Activated CD8-positive, alpha-beta T cell treated with anti-CD3 and anti-CD28 coated beads for 36 hours (primary cell): ENCODE measurements around the gene FAM131C. TPM values are rescaled to one million over a fixed set of nuclear protein-coding genes. Genes with fewer than 3 reads are reported as not detected.

Experiments used
- ATAC-seq: fragments of 200-7000 bp; cut with Tn5 transposase; one replicate; pipeline ENCODE4 v1.10.0; 2021; ENCODE audit warnings: mild to moderate bottlenecking, moderate library complexity
- CTCF ChIA-PET: fragments of 350-600 bp; sonication (Branson Sonifier 250); formaldehyde crosslinking; loops from one replicate; lab custom pipeline; 2021; ENCODE audit warnings: antibody characterized with exemption; lab: Charles Lee
- POLR2A ChIA-PET: fragments of 350-600 bp; sonication (Branson Sonifier 250); formaldehyde crosslinking; loops from one replicate; lab custom pipeline; 2021; ENCODE audit warnings: antibody characterized with exemption; lab: Charles Lee
- DNase-seq: peaks from one replicate; pipeline ENCODE4 v3.0.0-alpha.2; 2020
- H3K27ac Mint-ChIP-seq: one replicate; pipeline ENCODE4 v1.8.0; 2021; ENCODE audit warnings: mild to moderate bottlenecking, mixed read lengths
- H3K27me3 Mint-ChIP-seq: one replicate; pipeline ENCODE4 v1.8.0; 2021; ENCODE audit warnings: mixed read lengths
- H3K36me3 Mint-ChIP-seq: one replicate; pipeline ENCODE4 v1.8.0; 2021; ENCODE audit warnings: low read depth, mixed read lengths
- H3K4me1 Mint-ChIP-seq: one replicate; pipeline ENCODE4 v1.8.0; 2021; ENCODE audit warnings: low read depth, mixed read lengths
- H3K4me3 Mint-ChIP-seq: one replicate; pipeline ENCODE4 v1.8.0; 2021; ENCODE audit warnings: mild to moderate bottlenecking, moderate library complexity, mixed read lengths
- H3K9me3 Mint-ChIP-seq: one replicate; pipeline ENCODE4 v1.8.0; 2021; ENCODE audit warnings: mixed read lengths
- intact Hi-C: fragments of 100-400 bp; cut with micrococcal nuclease; formaldehyde crosslinking; loops from one replicate; pipeline ENCODE4 v1.10.0; 2022
- total RNA-seq, 2 experiments: library from RNA; stranded (reverse); gene quantifications; one replicate each; pipeline ENCODE4 v1.2.3, GENCODE V29; 2021
- TF ChIP-seq, protein P1 (sequence below): fragments of 200-600 bp; IDR thresholded peaks from one replicate; pipeline ENCODE4 v1.8.0; 2022; ENCODE audit warnings: antibody characterized with exemption, mild to moderate bottlenecking

The FAM131C gene
- total RNA-seq, 2 experiments from 2014 or later, result 0.70 to 0.87 TPM

DNA sequence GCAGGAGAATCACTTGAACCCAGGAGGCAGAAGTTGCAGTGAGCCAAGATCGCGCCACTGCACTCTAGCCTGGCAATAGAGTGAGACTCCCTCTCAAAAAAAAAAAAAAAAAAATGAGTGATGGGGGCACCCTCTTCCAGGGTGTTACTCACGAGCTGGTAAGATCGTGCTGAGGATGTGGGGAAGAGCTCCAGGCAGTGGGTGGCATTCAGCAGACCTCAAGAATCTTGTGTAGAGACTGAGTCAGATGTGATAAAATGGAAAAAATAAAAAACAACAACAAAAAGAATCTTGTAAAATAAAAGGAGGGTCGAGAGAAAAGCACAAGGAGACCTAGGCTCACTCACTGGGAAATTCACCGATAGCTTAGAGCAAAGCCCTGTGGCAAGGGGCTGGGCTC is 43.9 kb upstream of the FAM131C start:
- Mint-ChIP-seq H3K4me3 (no peak overlapping the region), H3K9me3 (no peaks in the 10 kb centered on the region), H3K4me1 (no peaks in the 10 kb centered on the region), H3K36me3 (no peaks in the 10 kb centered on the region), H3K27me3 (no peaks in the 10 kb centered on the region), H3K27ac (no peak overlapping the region)
- POLR2A ChIA-PET, result interaction anchor here (1.2 kb wide), 1 partner anchor 10 kb away, joined by 3 read pairs; no protein-coding TSS in a partner anchor
- TF ChIP-seq, protein P1, sequence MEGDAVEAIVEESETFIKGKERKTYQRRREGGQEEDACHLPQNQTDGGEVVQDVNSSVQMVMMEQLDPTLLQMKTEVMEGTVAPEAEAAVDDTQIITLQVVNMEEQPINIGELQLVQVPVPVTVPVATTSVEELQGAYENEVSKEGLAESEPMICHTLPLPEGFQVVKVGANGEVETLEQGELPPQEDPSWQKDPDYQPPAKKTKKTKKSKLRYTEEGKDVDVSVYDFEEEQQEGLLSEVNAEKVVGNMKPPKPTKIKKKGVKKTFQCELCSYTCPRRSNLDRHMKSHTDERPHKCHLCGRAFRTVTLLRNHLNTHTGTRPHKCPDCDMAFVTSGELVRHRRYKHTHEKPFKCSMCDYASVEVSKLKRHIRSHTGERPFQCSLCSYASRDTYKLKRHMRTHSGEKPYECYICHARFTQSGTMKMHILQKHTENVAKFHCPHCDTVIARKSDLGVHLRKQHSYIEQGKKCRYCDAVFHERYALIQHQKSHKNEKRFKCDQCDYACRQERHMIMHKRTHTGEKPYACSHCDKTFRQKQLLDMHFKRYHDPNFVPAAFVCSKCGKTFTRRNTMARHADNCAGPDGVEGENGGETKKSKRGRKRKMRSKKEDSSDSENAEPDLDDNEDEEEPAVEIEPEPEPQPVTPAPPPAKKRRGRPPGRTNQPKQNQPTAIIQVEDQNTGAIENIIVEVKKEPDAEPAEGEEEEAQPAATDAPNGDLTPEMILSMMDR, result no peak
- CTCF ChIA-PET, result interaction anchor here (1.2 kb wide), 1 partner anchor 37 kb away, joined by 5 read pairs; no protein-coding TSS in a partner anchor
- intact Hi-C loops, result no loop called here
- no peak for DNase-seq
- ATAC-seq, result no peak

DNA sequence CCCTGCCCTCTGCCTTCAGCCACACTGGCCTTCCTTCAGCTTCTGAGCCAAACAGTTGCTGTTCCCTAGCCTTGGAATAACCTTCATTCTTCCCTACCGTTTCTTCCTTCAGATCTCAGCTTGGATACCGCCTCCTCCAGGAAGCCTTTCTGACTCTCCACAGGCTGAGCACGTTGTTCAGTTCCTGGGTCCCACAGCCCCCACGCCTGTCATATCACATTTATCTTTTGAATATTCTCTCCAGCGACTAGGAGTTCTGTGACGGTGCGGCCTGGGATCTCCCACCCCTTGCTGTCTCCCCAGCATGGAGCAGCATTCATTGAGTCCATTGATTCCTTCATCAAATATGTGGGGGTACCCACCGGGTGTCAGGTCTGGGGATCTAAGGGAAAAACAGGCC is 43.2 kb upstream of the FAM131C start:
- no peak overlapping the region for H3K27ac Mint-ChIP-seq
- H3K27me3 Mint-ChIP-seq, result peaks cover 2% of the 10 kb centered on the region
- no peaks in the 10 kb centered on the region for H3K36me3 Mint-ChIP-seq
- no peak overlapping the region for H3K4me3 Mint-ChIP-seq
- CTCF ChIA-PET, result interaction anchor here (1.3 kb wide), 1 partner anchor 38 kb away, joined by 3 read pairs; no protein-coding TSS in a partner anchor
- TF ChIP-seq, protein P1, result no peak
- no peaks in the 10 kb centered on the region for H3K9me3 Mint-ChIP-seq
- DNase-seq, result no peak
- intact Hi-C loops, result no loop called here
- POLR2A ChIA-PET, result no interaction called here
- ATAC-seq, result no peak
- H3K4me1 Mint-ChIP-seq, result no peaks in the 10 kb centered on the region

DNA sequence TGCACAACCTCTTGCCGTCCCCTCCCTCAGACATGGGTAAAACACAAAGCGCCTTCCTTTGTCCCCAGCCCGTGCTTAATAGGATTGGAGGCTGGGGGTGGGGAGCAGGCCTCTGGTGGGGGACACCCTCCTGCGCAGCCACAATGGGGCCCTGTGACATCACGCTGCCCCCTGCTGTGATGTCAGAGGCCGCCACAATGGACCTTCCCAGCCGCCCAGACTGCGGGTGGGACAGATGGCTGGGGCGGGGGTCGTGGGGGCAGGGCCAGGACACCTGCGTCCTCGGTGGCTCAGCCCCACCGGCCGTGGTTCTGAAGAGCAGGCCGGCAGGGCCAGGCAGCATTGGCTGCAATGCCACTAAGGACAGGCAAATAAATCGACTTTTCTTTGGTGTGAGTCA is 42.6 kb upstream of the FAM131C start:
- ChIA-PET CTCF (interaction anchor here (1.3 kb wide), 1 partner anchor 37 kb away, joined by 3 read pairs; no protein-coding TSS in a partner anchor), POLR2A (interaction anchor here (0.6 to 1.5 kb wide), 2 partner anchors 23 to 47 kb away, joined by 3 to 4 read pairs; no protein-coding TSS in a partner anchor)
- DNase-seq (no peak), ATAC-seq (no peak)
- TF ChIP-seq, protein P1, result no peak
- Mint-ChIP-seq H3K27me3 (peaks cover 4% of the 10 kb centered on the region), H3K36me3 (no peaks in the 10 kb centered on the region), H3K4me3 (no peak overlapping the region), H3K27ac (no peak overlapping the region), H3K4me1 (no peaks in the 10 kb centered on the region), H3K9me3 (no peaks in the 10 kb centered on the region)
- intact Hi-C loops, result no loop called here

DNA sequence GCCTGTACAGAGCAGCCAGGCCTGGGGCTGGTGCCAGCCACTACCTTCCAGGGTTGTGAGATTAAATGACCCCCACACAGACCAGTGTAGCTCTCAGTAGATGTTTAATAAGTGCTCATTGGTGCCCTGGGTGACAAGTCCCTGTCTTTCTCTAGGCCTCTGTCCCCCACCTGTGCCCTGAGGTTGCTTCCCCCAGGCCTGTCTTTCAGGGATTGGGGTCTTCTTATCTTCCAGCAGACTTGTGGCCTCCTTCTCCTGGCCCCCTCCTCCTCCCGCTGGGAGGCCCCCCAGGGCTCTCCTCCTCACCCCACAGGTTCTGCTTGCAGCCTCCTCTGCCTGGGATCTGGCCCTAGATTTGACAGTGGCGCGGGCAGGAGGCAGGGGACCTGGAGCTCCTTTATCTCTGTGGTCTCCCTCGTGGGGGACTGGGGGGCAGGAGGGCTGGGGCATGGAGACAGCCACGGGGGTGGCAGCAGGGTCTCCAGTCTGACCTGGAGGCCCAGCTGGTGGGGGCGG is 42.1 kb upstream of the FAM131C start:
- Mint-ChIP-seq H3K4me3 (no peak overlapping the region), H3K27me3 (peaks cover 4% of the 10 kb centered on the region), H3K4me1 (no peaks in the 10 kb centered on the region), H3K9me3 (no peaks in the 10 kb centered on the region), H3K36me3 (no peaks in the 10 kb centered on the region), H3K27ac (no peak overlapping the region)
- ChIA-PET POLR2A (interaction anchor here (0.6 to 1.5 kb wide), 2 partner anchors 23 to 47 kb away, joined by 3 to 4 read pairs; no protein-coding TSS in a partner anchor), CTCF (interaction anchor here (1.3 kb wide), 1 partner anchor 37 kb away, joined by 3 read pairs; no protein-coding TSS in a partner anchor)
- TF ChIP-seq, protein P1, result no peak
- ATAC-seq (no peak), DNase-seq (no peak)
- intact Hi-C loops, result no loop called here
